K562 (cell line): ENCODE data around the gene ALDH1A2. TPM values are rescaled to one million over a fixed set of nuclear protein-coding genes. Genes with fewer than 3 reads are reported as not detected.

Experiments used
- ATAC-seq: fragments of 200-7000 bp; cut with Tn5 transposase; 3 replicates; pipeline ENCODE4 v1.9.1; 2020; ENCODE audit warnings: moderate library complexity
- BruUV-seq: library from RNA; stranded (reverse); fragments of 400-500 nt; replicated peaks from 2 replicates; lab custom pipeline; 2021; lab: Mats Ljungman, UMichigan
- CTCF ChIA-PET: fragments of 300-600 bp; formaldehyde crosslinking; extraction: SDS; loops from one replicate; lab custom pipeline; 2021; ENCODE audit warnings: low intra/inter-chr PET ratio; lab: Yijun Ruan, JAX
- POLR2A ChIA-PET: fragments of 300-600, 350-650 bp; sonication (Branson Sonifier 250); formaldehyde crosslinking; extraction: SDS; loops from one replicate; lab custom pipeline; 2021; ENCODE audit warnings: antibody characterized with exemption, inconsistent platforms; lab: Yijun Ruan, JAX
- DNase-seq, 4 experiments: peaks; one replicate each; pipeline versions ENCODE4 v3.0.0 to v3.0.0-alpha.2; 2011 to 2018; ENCODE audit warnings: low spot score in 3 of 4, mixed read lengths in 3 of 4; ENCODE audit errors: extremely low read depth in 1 of 4
- FAIRE-seq: peaks from 2 replicates; lab custom pipeline; 2011; peaks lifted over from hg19 to GRCh38; lab: Jason Lieb, UNC
- H2AFZ ChIP-seq: 2 replicates; pipeline ENCODE4 v1.6.0; 2011; ENCODE audit warnings: low read depth, low read length, control low read depth, inconsistent platforms
- H3K27ac ChIP-seq: fragments of 200-600 bp; 3 replicates; pipeline ENCODE4 v1.8.0; 2011; ENCODE audit warnings: low read depth, mild to moderate bottlenecking, control low read depth, inconsistent platforms, low read length, moderate library complexity, mixed read lengths; ENCODE audit errors: extremely low read depth
- H3K27me3 ChIP-seq, 2 experiments: fragments of 300-600 bp in 1 of 2; 2 replicates in 1 of 2; 3 replicates in 1 of 2; pipeline versions ENCODE4 v1.6.0 to v1.8.0; 2011; ENCODE audit warnings: inconsistent platforms in 2 of 2, low read length in 2 of 2, mild to moderate bottlenecking in 1 of 2, mixed read lengths in 1 of 2, moderate library complexity in 1 of 2; ENCODE audit not compliant: control insufficient read depth in 2 of 2, insufficient read depth in 2 of 2
- H3K36me3 ChIP-seq: fragments of 300-600 bp; 3 replicates; pipeline ENCODE4 v1.8.0; 2011; ENCODE audit warnings: mild to moderate bottlenecking, low read length, inconsistent platforms; ENCODE audit not compliant: control insufficient read depth, insufficient read depth
- H3K4me1 ChIP-seq, 2 experiments: fragments of 200-600 bp in 1 of 2; replicated peaks in 1 of 2; 2 replicates in 1 of 2; 3 replicates in 1 of 2; pipeline versions ENCODE4 v1.5.1 to v1.8.0; 2011; ENCODE audit warnings: inconsistent platforms in 2 of 2, low read length in 2 of 2, mild to moderate bottlenecking in 1 of 2, mixed read lengths in 1 of 2, moderate library complexity in 1 of 2; ENCODE audit not compliant: control insufficient read depth in 2 of 2, insufficient read depth in 2 of 2
- H3K4me2 ChIP-seq: 2 replicates; pipeline ENCODE4 v1.6.1; 2011; ENCODE audit warnings: low read length, control low read depth, inconsistent platforms, mixed read lengths; ENCODE audit not compliant: insufficient read depth
- H3K4me3 ChIP-seq: fragments of 200-600 bp; sonication (generic), shearing (Covaris generic); 2 replicates; pipeline ENCODE4 v1.5.1; 2016; ENCODE audit warnings: control low read depth, inconsistent platforms
- H3K79me2 ChIP-seq: fragments of 200-600 bp; 3 replicates; pipeline ENCODE4 v1.8.0; 2011; ENCODE audit warnings: low read length, inconsistent platforms; ENCODE audit not compliant: control insufficient read depth, insufficient read depth
- H3K9ac ChIP-seq, 2 experiments: 2 replicates each; pipeline versions ENCODE4 v1.6.0 to v1.6.1; 2011; ENCODE audit warnings: low read depth in 2 of 2, low read length in 2 of 2, control low read depth in 1 of 2, inconsistent platforms in 1 of 2, mild to moderate bottlenecking in 1 of 2, mixed read lengths in 1 of 2; ENCODE audit not compliant: insufficient read depth in 1 of 2
- H3K9me1 ChIP-seq: one replicate; pipeline ENCODE4 v1.6.0; 2011; ENCODE audit warnings: inconsistent platforms, mild to moderate bottlenecking, low read length, moderate library complexity; ENCODE audit not compliant: control insufficient read depth, insufficient read depth
- H3K9me3 ChIP-seq: replicated peaks from 2 replicates; pipeline ENCODE4 v1.5.1; 2011; ENCODE audit warnings: low read depth, low read length, inconsistent platforms; ENCODE audit not compliant: control insufficient read depth, insufficient read depth
- H4K20me1 ChIP-seq: replicated peaks from 2 replicates; pipeline ENCODE4 v1.6.1; 2011; ENCODE audit warnings: low read length, inconsistent platforms, mixed read lengths; ENCODE audit not compliant: control insufficient read depth, insufficient read depth
- BCL6 ChIP-seq: fragments of 250-450 bp; sonication (Bioruptor Pico); IDR thresholded peaks from 2 replicates; pipeline ENCODE4 v1.4.0; 2020
- CBX2 ChIP-seq: fragments of 200-600 bp; sonication (generic); IDR thresholded peaks from one replicate; pipeline ENCODE4 v1.6.1; 2012; ENCODE audit warnings: mild to moderate bottlenecking, low read length, inconsistent platforms; ENCODE audit not compliant: insufficient read depth, poor library complexity, severe bottlenecking
- CHD1 ChIP-seq: fragments of 200-600 bp; sonication (generic); IDR thresholded peaks from one replicate; pipeline ENCODE4 v1.6.1; 2012; ENCODE audit warnings: mild to moderate bottlenecking, moderate library complexity, low read length, inconsistent platforms
- ETV5 ChIP-seq: sonication (generic); formaldehyde crosslinking; IDR thresholded peaks from 2 replicates; pipeline ENCODE4 v1.4.0; 2020; ENCODE audit warnings: low read depth, mild to moderate bottlenecking, missing genetic modification reagents
- FOSL1 ChIP-seq: fragments of 200-800 bp; sonication (Bioruptor generic); conservative IDR thresholded peaks from 2 replicates; pipeline ENCODE4 v1.6.1; 2016; ENCODE audit warnings: missing genetic modification characterization, missing compliant biosample characterization
- ZNF41 ChIP-seq: fragments of 250-450 bp; sonication (Bioruptor Pico); conservative IDR thresholded peaks from 2 replicates; pipeline ENCODE4 v1.4.0; 2020; ENCODE audit warnings: mild to moderate bottlenecking
- ZNF586 ChIP-seq: fragments of 450-650 bp; formaldehyde crosslinking; conservative IDR thresholded peaks from 2 replicates; pipeline ENCODE4 v1.4.0; 2020; ENCODE audit warnings: mild to moderate bottlenecking, moderate library complexity
- ZNF589 ChIP-seq: fragments of 200-800 bp; sonication (Bioruptor generic); IDR thresholded peaks from 2 replicates; pipeline ENCODE4 v1.6.1; 2016; ENCODE audit warnings: low read depth, missing genetic modification characterization, missing compliant biosample characterization
- ZSCAN29 ChIP-seq: fragments of 450-650 bp; IDR thresholded peaks from 2 replicates; pipeline ENCODE4 v1.6.1; 2017
- WGBS: fragments of 100-300 bp; shearing (Covaris generic); methylation state at CpG from one replicate; pipeline ENCODE4 v1.1.6; 2016; ENCODE audit warnings: low coverage, mixed read lengths; ENCODE audit not compliant: insufficient coverage; ENCODE audit errors: missing lambda C conversion rate; 5-methylcytosine and 5-hydroxymethylcytosine counted together
- in situ Hi-C: fragments of 300-500 bp; cut with MboI; formaldehyde crosslinking; loops from 4 replicates; pipeline ENCODE4 v1.15.0; 2018; ENCODE audit warnings: inconsistent platforms, mixed read lengths
- intact Hi-C: fragments of 100-400 bp; cut with micrococcal nuclease; formaldehyde crosslinking; loops from 2 replicates; pipeline ENCODE4 v1.14.2; 2022
- polyA plus RNA-seq, 8 experiments: library from polyadenylated mRNA; depleted of rRNA in 4 of 8; stranded (reverse) in 5 of 8; unstranded in 3 of 8; fragments of >200 nt; fragmentation: Nextera tagmentation in 2 of 8; fragmentation: Illumina TruSeq in 1 of 8; extraction: Ambion mirVana in 2 of 8; extraction: Trizol in 1 of 8; gene quantifications; 2 replicates each; pipeline versions ENCODE4 v1.2.1 to v1.2.3, GENCODE V29; 2011 to 2014; ENCODE audit warnings: inconsistent platforms in 1 of 8, missing spikeins in 1 of 8
- total RNA-seq, 7 experiments: library from RNA; depleted of rRNA in 6 of 7; stranded (reverse); fragments of >200 nt in 6 of 7; fragmentation: Illumina TruSeq in 2 of 7; extraction: Trizol in 2 of 7; gene quantifications; 2 replicates each; pipeline versions ENCODE4 v1.2.1 to v1.2.3, GENCODE V29; 2011 to 2021; ENCODE audit warnings: low replicate concordance in 1 of 7
- TF ChIP-seq, protein P1 (sequence below), 2 experiments: IDR thresholded peaks; 2 replicates each; pipeline ENCODE4 v1.6.1; 2012; ENCODE audit warnings: improper control_type of control experiment in 2 of 2, low read depth in 2 of 2, low read length in 2 of 2, borderline replicate concordance in 1 of 2
- TF ChIP-seq, protein P2 (sequence below): fragments of 450-650 bp; formaldehyde crosslinking; IDR thresholded peaks from 2 replicates; pipeline ENCODE4 v1.4.0; 2020; ENCODE audit warnings: mild to moderate bottlenecking, moderate library complexity
- TF ChIP-seq, protein P3 (sequence below): fragments of 250-450 bp; sonication (Bioruptor Pico); IDR thresholded peaks from 2 replicates; pipeline ENCODE4 v1.8.0; 2021; ENCODE audit warnings: mild to moderate bottlenecking, moderate library complexity
- TF ChIP-seq, protein P4 (sequence below): fragments of 450-650 bp; IDR thresholded peaks from one replicate; pipeline ENCODE4 v1.6.1; 2018; ENCODE audit warnings: mild to moderate bottlenecking, moderate library complexity; ENCODE audit not compliant: partially characterized antibody
- TF ChIP-seq, protein P5 (sequence below): fragments of 450-650 bp; IDR thresholded peaks from 2 replicates; pipeline ENCODE4 v1.6.1; 2016; ENCODE audit warnings: missing biosample characterization, missing genetic modification characterization

ALDH1A2 gene
- total and polyA plus RNA-seq, 9 of the 15 experiments (the other 6 are each of a cell fraction or from before 2014, with no cell fraction given): 115 to 393 (median 333) TPM

DNA sequence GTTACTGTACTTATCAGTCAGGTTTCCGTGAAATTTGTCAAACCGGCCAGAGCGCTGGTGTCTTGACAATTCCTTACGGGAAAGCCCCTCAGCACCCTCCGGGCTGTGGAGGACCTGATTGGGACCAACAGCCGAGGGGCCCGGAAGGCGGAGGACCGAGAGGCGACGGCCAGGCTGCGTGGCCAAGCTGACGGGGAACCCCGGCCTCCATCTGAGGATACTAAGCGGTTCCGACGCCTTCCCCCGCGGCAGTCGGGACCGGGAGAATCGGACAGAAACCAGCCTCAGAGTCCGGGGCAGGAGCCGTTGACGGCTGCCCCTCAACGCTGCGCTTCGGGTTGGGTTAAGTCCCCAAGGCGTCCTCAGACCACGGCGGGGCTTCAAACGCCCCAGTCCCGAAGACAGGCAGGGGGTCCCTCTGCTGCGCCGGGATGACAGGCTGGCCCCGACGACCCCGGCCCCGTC, 499 bp downstream of the ALDH1A2 start:
- CTCF ChIA-PET: no interaction called here
- peaks cover 17 to 19% of the 10 kb centered on the region in 2 experiments for H3K4me1 ChIP-seq
- H3K27me3 ChIP-seq: no peaks in the 10 kb centered on the region
- POLR2A ChIA-PET: interaction anchor here (0.6 to 0.8 kb wide), 3 partner anchors 15 to 1536 kb away, joined by 3 to 5 read pairs (median 4); no protein-coding TSS in a partner anchor
- H3K4me2 ChIP-seq: peak overlapping the region; percentile 86
- H4K20me1 ChIP-seq: no peaks in the 10 kb centered on the region
- peaks cover 15% of the 10 kb centered on the region; the same call in 1 of the 3 replicates for H3K36me3 ChIP-seq
- DNase-seq (peak; percentile 30 to 69 (median 37)), FAIRE-seq (no peak), ATAC-seq (peak; percentile 17)
- H3K27ac ChIP-seq: peak overlapping the region; percentile 82
- H3K9ac ChIP-seq: peak overlapping the region; percentile 88 to 98
- in situ Hi-C loops: loop anchor here (5.0 to 25.0 kb wide), 3 partner anchors 198 to 503 kb away; no protein-coding TSS in a partner anchor
- peak overlapping the region; percentile 89 for H3K4me3 ChIP-seq
- peaks cover 62% of the 10 kb centered on the region for H3K79me2 ChIP-seq
- intact Hi-C loops: loop anchor here (5.0 to 10.0 kb wide), 3 partner anchors 98 to 400 kb away; no protein-coding TSS in a partner anchor
- peak overlapping the region; percentile 94 for H2AFZ ChIP-seq
- no peaks in the 10 kb centered on the region for H3K9me3 ChIP-seq
- H3K9me1 ChIP-seq: no peaks in the 10 kb centered on the region
- no TSS peak for BruUV-seq
- under 1% methylated on average over 32 of the region's 39 CpGs for WGBS
- no peak for TF ChIP-seq BCL6 (CRISPR knock-in tag)
- peak; percentile 94 for TF ChIP-seq CHD1
- TF ChIP-seq ZSCAN29: 0 out of 2 replicates have a peak, but pooled peaks have one; percentile 53
- TF ChIP-seq, protein P1, sequence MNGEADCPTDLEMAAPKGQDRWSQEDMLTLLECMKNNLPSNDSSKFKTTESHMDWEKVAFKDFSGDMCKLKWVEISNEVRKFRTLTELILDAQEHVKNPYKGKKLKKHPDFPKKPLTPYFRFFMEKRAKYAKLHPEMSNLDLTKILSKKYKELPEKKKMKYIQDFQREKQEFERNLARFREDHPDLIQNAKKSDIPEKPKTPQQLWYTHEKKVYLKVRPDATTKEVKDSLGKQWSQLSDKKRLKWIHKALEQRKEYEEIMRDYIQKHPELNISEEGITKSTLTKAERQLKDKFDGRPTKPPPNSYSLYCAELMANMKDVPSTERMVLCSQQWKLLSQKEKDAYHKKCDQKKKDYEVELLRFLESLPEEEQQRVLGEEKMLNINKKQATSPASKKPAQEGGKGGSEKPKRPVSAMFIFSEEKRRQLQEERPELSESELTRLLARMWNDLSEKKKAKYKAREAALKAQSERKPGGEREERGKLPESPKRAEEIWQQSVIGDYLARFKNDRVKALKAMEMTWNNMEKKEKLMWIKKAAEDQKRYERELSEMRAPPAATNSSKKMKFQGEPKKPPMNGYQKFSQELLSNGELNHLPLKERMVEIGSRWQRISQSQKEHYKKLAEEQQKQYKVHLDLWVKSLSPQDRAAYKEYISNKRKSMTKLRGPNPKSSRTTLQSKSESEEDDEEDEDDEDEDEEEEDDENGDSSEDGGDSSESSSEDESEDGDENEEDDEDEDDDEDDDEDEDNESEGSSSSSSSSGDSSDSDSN (IDR thresholded peaks at IDR 0.05; ENCODE audit: borderline replicate concordance in 1 of 2, low read depth in 2 of 2, low read length in 2 of 2): peak; percentile 68 to 76; a peak in 2 of 4 replicates
- no peak for TF ChIP-seq ZNF586 (CRISPR knock-in tag)
- TF ChIP-seq, protein P2, sequence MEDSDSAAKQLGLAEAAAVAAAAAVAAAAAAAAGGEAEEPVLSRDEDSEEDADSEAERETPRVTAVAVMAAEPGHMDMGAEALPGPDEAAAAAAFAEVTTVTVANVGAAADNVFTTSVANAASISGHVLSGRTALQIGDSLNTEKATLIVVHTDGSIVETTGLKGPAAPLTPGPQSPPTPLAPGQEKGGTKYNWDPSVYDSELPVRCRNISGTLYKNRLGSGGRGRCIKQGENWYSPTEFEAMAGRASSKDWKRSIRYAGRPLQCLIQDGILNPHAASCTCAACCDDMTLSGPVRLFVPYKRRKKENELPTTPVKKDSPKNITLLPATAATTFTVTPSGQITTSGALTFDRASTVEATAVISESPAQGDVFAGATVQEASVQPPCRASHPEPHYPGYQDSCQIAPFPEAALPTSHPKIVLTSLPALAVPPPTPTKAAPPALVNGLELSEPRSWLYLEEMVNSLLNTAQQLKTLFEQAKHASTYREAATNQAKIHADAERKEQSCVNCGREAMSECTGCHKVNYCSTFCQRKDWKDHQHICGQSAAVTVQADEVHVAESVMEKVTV (CRISPR knock-in tag): no peak
- TF ChIP-seq, protein P3, sequence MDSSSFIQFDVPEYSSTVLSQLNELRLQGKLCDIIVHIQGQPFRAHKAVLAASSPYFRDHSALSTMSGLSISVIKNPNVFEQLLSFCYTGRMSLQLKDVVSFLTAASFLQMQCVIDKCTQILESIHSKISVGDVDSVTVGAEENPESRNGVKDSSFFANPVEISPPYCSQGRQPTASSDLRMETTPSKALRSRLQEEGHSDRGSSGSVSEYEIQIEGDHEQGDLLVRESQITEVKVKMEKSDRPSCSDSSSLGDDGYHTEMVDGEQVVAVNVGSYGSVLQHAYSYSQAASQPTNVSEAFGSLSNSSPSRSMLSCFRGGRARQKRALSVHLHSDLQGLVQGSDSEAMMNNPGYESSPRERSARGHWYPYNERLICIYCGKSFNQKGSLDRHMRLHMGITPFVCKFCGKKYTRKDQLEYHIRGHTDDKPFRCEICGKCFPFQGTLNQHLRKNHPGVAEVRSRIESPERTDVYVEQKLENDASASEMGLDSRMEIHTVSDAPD (CRISPR knock-in tag): no peak
- TF ChIP-seq, protein P4, sequence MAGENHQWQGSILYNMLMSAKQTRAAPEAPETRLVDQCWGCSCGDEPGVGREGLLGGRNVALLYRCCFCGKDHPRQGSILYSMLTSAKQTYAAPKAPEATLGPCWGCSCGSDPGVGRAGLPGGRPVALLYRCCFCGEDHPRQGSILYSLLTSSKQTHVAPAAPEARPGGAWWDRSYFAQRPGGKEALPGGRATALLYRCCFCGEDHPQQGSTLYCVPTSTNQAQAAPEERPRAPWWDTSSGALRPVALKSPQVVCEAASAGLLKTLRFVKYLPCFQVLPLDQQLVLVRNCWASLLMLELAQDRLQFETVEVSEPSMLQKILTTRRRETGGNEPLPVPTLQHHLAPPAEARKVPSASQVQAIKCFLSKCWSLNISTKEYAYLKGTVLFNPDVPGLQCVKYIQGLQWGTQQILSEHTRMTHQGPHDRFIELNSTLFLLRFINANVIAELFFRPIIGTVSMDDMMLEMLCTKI: no peak
- TF ChIP-seq ZNF41 (CRISPR knock-in tag): no peak
- TF ChIP-seq CBX2: no peak
- TF ChIP-seq, protein P5, sequence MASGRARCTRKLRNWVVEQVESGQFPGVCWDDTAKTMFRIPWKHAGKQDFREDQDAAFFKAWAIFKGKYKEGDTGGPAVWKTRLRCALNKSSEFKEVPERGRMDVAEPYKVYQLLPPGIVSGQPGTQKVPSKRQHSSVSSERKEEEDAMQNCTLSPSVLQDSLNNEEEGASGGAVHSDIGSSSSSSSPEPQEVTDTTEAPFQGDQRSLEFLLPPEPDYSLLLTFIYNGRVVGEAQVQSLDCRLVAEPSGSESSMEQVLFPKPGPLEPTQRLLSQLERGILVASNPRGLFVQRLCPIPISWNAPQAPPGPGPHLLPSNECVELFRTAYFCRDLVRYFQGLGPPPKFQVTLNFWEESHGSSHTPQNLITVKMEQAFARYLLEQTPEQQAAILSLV (tag): no peak
- TF ChIP-seq FOSL1: 0 out of 2 replicates have a peak, but pooled peaks have one; percentile 2
- no peak for TF ChIP-seq ZNF589 (CRISPR knock-in tag)
- TF ChIP-seq ETV5: no peak
